ENCODE measurements around the gene REG4.
"Not testable (repeated sequence)": the region's sequence is repeated elsewhere in the genome, so short reads cannot be mapped to it uniquely, and the experiment has no call there.

Gene REG4

DNA sequence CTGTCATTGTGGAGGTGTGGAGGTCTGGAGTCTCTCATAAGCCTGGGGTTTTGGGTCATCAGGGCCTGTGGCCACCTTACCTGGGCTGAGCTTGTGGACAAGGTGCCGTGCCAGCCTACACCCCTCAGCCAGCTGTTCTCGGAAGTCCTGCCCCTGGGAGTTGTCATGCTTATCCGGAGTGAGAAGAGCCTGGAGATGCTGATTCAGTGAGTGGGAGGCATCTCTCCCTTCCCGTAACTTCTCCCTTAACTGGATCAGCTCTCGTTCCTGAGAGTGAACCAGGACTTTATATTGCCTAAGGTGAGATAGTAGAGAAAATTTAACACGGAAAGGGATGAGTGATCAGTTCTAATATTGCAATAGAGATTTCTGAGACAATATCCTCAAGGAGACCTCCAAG lies 30.0 kb upstream of the REG4 start:
- no peak for DNase-seq (ENCODE audit: low read depth)
- no peak overlapping the region for H3K4me3 ChIP-seq (ENCODE audit: low read depth, low read length)
- TF ChIP-seq MYC (IDR thresholded peaks at IDR 0.05; ENCODE audit: low read depth, low read length) (no peak), POLR2A (IDR thresholded peaks at IDR 0.05; ENCODE audit: extremely low read depth, insufficient read length) (no peak)
- TF ChIP-seq, protein P1, sequence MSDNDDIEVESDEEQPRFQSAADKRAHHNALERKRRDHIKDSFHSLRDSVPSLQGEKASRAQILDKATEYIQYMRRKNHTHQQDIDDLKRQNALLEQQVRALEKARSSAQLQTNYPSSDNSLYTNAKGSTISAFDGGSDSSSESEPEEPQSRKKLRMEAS (IDR thresholded peaks at IDR 0.05; ENCODE audit: low read depth, low read length), result no peak
- TF ChIP-seq, protein P2, sequence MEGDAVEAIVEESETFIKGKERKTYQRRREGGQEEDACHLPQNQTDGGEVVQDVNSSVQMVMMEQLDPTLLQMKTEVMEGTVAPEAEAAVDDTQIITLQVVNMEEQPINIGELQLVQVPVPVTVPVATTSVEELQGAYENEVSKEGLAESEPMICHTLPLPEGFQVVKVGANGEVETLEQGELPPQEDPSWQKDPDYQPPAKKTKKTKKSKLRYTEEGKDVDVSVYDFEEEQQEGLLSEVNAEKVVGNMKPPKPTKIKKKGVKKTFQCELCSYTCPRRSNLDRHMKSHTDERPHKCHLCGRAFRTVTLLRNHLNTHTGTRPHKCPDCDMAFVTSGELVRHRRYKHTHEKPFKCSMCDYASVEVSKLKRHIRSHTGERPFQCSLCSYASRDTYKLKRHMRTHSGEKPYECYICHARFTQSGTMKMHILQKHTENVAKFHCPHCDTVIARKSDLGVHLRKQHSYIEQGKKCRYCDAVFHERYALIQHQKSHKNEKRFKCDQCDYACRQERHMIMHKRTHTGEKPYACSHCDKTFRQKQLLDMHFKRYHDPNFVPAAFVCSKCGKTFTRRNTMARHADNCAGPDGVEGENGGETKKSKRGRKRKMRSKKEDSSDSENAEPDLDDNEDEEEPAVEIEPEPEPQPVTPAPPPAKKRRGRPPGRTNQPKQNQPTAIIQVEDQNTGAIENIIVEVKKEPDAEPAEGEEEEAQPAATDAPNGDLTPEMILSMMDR (IDR thresholded peaks at IDR 0.05; ENCODE audit: low read depth, low read length), result no peak

DNA sequence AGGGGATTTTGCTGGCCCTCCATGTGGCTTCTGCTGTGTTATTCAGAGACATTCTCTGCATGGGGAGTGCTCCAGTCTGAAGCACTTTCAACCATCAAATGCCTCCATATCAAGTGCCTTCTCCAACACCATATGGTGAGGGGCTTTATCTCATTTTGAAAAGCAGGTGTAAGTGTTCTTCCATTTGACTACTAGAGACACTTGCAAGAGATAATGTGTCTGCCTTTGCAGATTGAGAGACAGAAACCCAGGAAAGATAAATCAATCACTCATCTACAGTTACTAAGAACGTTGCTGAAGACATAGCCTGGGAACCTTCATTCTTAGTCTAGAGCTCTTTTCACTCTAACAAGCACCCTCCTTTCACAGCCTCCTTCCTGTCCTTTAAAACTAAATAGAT lies 29.5 kb upstream of the REG4 start:
- no peak for DNase-seq (ENCODE audit: low read depth)
- TF ChIP-seq, protein P2 (IDR thresholded peaks at IDR 0.05; ENCODE audit: low read depth, low read length), result no peak
- no peak for TF ChIP-seq MYC (IDR thresholded peaks at IDR 0.05; ENCODE audit: low read depth, low read length)
- TF ChIP-seq, protein P1 (IDR thresholded peaks at IDR 0.05; ENCODE audit: low read depth, low read length), result no peak
- no peak for TF ChIP-seq POLR2A (IDR thresholded peaks at IDR 0.05; ENCODE audit: extremely low read depth, insufficient read length)
- no peak overlapping the region for H3K4me3 ChIP-seq (ENCODE audit: low read depth, low read length)

DNA sequence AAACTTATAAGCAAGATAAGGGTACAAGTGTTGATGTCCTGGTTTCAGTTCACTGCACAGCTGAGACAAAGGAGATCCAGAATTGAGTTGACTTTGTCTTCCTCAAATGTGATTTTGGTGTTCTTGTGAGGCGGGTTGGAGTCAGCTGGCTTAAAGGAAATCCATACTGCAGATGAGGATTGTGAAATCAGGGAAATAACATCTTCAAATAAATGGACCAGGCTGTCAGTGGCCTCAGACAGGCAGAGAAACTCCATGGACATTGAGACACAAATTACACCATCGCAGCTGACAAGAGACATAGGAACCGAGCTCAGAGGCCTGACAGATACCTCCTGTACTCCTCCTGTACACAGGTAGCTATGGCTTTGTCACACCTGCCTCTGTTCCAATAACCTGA lies 27.0 kb upstream of the REG4 start:
- TF ChIP-seq, protein P2 (IDR thresholded peaks at IDR 0.05; ENCODE audit: low read depth, low read length), result no peak
- TF ChIP-seq POLR2A (IDR thresholded peaks at IDR 0.05; ENCODE audit: extremely low read depth, insufficient read length) (no peak), MYC (IDR thresholded peaks at IDR 0.05; ENCODE audit: low read depth, low read length) (no peak)
- TF ChIP-seq, protein P1 (IDR thresholded peaks at IDR 0.05; ENCODE audit: low read depth, low read length), result no peak
- peak; percentile 9 for DNase-seq (ENCODE audit: low read depth)
- no peak overlapping the region for H3K4me3 ChIP-seq (ENCODE audit: low read depth, low read length)

DNA sequence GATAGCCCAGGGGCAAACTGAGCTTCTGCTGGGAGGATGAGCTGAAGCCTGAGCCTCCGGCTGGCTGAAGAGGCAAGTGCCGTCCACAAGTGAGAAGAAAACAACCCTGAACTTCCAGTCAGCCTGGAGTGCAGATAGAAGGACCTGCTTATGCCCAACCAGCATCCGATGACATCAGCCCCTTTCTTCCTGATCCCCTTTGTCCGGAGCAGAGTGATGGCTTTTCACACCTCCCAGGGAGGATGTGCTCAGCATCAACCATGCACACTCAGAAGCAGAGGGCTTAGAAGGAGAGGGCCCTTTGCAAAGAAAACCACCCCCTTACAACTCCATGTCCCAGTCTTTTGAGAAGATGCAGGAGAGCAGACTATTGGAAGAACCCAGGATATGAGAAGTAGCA lies 23.7 kb upstream of the REG4 start:
- TF ChIP-seq, protein P2 (IDR thresholded peaks at IDR 0.05; ENCODE audit: low read depth, low read length), result no peak
- no peak for TF ChIP-seq MYC (IDR thresholded peaks at IDR 0.05; ENCODE audit: low read depth, low read length)
- no peak for TF ChIP-seq POLR2A (IDR thresholded peaks at IDR 0.05; ENCODE audit: extremely low read depth, insufficient read length)
- TF ChIP-seq, protein P1 (IDR thresholded peaks at IDR 0.05; ENCODE audit: low read depth, low read length), result no peak
- no peak overlapping the region for H3K4me3 ChIP-seq (ENCODE audit: low read depth, low read length)
- no peak for DNase-seq (ENCODE audit: low read depth)

DNA sequence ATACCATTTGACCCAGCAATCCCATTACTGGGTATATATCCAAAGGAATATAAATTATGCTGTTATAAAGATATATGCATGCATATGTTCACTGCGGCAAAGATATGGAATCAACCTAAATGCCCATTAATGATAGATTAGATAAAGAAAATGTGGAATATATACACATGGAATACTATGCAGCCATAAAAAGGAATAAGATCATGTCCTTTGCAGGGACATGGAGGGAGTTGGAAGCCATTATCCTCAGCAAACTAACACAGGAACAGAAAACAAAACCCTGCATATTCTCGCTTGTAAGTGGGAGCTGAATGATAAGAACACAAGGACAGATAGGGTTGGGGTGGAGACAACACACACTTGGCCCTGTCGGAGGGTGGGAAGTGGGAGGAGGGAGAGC lies 19.8 kb upstream of the REG4 start:
- TF ChIP-seq, protein P1 (IDR thresholded peaks at IDR 0.05; ENCODE audit: low read depth, low read length), result no peak
- TF ChIP-seq, protein P2 (IDR thresholded peaks at IDR 0.05; ENCODE audit: low read depth, low read length), result no peak
- TF ChIP-seq MYC (IDR thresholded peaks at IDR 0.05; ENCODE audit: low read depth, low read length), result no peak
- no peak for TF ChIP-seq POLR2A (IDR thresholded peaks at IDR 0.05; ENCODE audit: extremely low read depth, insufficient read length)
- H3K4me3 ChIP-seq (ENCODE audit: low read depth, low read length), result no peak overlapping the region
- no peak for DNase-seq (ENCODE audit: low read depth)

DNA sequence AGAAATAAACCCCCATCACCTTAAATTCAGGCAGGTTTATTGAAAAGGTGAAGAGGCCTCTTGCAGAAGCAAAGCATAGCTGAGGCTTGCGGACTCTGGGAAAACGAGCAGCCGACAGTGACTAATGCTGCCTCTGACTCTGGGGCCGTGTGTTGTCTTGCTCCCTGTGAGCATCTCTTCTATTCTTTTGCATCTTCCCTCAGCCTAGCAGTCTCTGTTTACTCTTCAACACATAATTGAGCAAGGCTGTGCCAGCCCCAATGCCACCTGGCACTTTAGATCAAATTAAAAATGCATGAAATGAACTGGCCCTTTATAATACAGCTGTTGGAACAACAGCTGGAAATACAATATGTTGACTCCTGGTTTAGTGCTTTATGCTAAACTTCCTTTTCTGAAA lies 18.4 kb upstream of the REG4 start:
- no peak overlapping the region for H3K4me3 ChIP-seq (ENCODE audit: low read depth, low read length)
- DNase-seq (ENCODE audit: low read depth), result no peak

DNA sequence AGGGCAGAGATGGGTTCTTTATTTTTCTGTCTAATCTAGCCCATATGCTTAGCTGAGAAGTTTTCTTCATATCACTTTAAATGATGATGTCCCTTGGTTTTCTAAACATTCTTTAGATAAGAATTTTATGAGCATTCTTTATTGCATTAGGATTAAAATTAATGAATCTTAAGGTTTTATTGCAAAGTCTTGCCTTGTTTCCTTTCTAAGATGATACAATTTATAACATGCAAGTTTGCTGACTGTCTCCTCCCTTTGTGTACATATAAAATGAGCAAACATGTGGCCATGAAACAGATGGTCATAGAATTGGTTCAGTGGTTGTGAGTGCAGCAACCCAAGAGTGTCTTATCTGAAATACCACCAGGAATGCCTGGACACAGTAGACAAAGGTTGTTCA lies 17.7 kb upstream of the REG4 start:
- H3K4me3 ChIP-seq (ENCODE audit: low read depth, low read length); DNase-seq (ENCODE audit: low read depth): not testable (repeated sequence)

More for the DNA sequence above, 18.4 kb upstream of the REG4 start:
- no peak for TF ChIP-seq POLR2A (IDR thresholded peaks at IDR 0.05; ENCODE audit: extremely low read depth, insufficient read length)
- no peak for TF ChIP-seq MYC (IDR thresholded peaks at IDR 0.05; ENCODE audit: low read depth, low read length)
- TF ChIP-seq, protein P1 (IDR thresholded peaks at IDR 0.05; ENCODE audit: low read depth, low read length), result no peak
- TF ChIP-seq, protein P2 (IDR thresholded peaks at IDR 0.05; ENCODE audit: low read depth, low read length), result no peak

Data from NB4 (cell line).